Measurements from ENCODE around the gene BEST1. TPM values are rescaled to one million over a fixed set of nuclear protein-coding genes. Genes with fewer than 3 reads are reported as not detected.

Gene BEST1
- total RNA-seq, result 1.2 TPM in 2 replicates

DNA sequence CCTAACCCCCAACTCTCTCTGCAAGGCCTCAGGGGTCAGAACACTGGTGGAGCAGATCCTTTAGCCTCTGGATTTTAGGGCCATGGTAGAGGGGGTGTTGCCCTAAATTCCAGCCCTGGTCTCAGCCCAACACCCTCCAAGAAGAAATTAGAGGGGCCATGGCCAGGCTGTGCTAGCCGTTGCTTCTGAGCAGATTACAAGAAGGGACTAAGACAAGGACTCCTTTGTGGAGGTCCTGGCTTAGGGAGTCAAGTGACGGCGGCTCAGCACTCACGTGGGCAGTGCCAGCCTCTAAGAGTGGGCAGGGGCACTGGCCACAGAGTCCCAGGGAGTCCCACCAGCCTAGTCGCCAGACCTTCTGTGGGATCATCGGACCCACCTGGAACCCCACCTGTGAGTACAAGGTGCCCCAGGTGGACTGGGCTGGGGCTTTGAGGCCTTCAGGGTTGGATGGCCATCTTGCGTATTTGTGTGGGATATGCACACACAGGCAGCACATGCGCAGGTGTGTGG is at the start of gene BEST1:
TSS of gene BEST1 (plus strand) at position 317 of the 513 bp plus-strand sequence. CDS start 1,456 bp downstream, outside the sequence.

GRCh38 chr11:61917334-61918109 is 32.6 kb upstream of the BEST1 start, which contains the start of gene RAB3IL1:
RAB3IL1 (minus strand) TSS chr11:61917566; CDS start chr11:61917367, 199 bp downstream.

GRCh38 chr11:61967116-61967923 is 17.2 kb downstream of the BEST1 start, which contains the start of gene FTH1:
FTH1 (minus strand) TSS chr11:61967634; CDS start chr11:61967425, 209 bp downstream.

Other genes with a start within 250 kb of the BEST1 start
- 0.40 and 0.44 TPM in 2 replicates for gene MYRF, start 197.7 kb upstream of the BEST1 start, total RNA-seq
- 128 and 138 TPM in 2 replicates for gene TMEM258, start 157.8 kb upstream of the BEST1 start, total RNA-seq
- gene FEN1, start 157.4 kb upstream of the BEST1 start, total RNA-seq, result 19.5 and 39.8 TPM in 2 replicates
- gene FADS1, start 133.3 kb upstream of the BEST1 start, total RNA-seq, result 84.8 and 84.9 TPM in 2 replicates
- gene FADS2, start 122.1 kb upstream of the BEST1 start, total RNA-seq, result 182 and 322 TPM in 2 replicates
- 93.7 and 131 TPM in 2 replicates for gene FADS3, start 58.8 kb upstream of the BEST1 start, total RNA-seq
- gene RAB3IL1, start 32.8 kb upstream of the BEST1 start, total RNA-seq, result 6.6 and 10.0 TPM in 2 replicates
- 871 and 2,309 TPM in 2 replicates for gene FTH1, start 17.3 kb downstream of the BEST1 start, total RNA-seq
- gene INCENP, start 173.7 kb downstream of the BEST1 start, total RNA-seq, result 9.9 and 18.1 TPM in 2 replicates
- not detected in 2 replicates for gene SCGB1D1, start 239.9 kb downstream of the BEST1 start, total RNA-seq

Data from aortic smooth muscle cell (primary cell).